Endothelial cell of umbilical vein (primary cell): ENCODE measurements around the gene PARP12. TPM values are rescaled to one million over a fixed set of nuclear protein-coding genes. Genes with fewer than 3 reads are reported as not detected.

Experiments
- BruUV-seq: library from RNA; stranded (reverse); fragments of 400-500 nt; replicated peaks from 2 replicates; lab custom pipeline; 2021; lab: Mats Ljungman, UMichigan
- CTCF ChIA-PET: fragments of 300-600, 350-600 bp; sonication (Branson Sonifier 250); formaldehyde crosslinking; loops from one replicate; lab custom pipeline; 2021; ENCODE audit warnings: antibody characterized with exemption, inconsistent platforms; lab: Charles Lee
- POLR2A ChIA-PET: fragments of 300-600, 350-600 bp; sonication (Branson Sonifier 250); formaldehyde crosslinking; loops from one replicate; lab custom pipeline; 2021; ENCODE audit warnings: antibody characterized with exemption, inconsistent platforms; lab: Charles Lee
- DNase-seq: peaks from one replicate; pipeline ENCODE4 v3.0.0-alpha.2; 2011; ENCODE audit warnings: low read depth, low spot score
- FAIRE-seq: peaks from 2 replicates; lab custom pipeline; 2011; peaks lifted over from hg19 to GRCh38; lab: Jason Lieb, UNC
- H2AFZ ChIP-seq: 2 replicates; pipeline ENCODE4 v1.6.0; 2012; ENCODE audit warnings: low read depth, low read length, control low read depth, inconsistent platforms
- H3K27ac ChIP-seq: 2 replicates; pipeline ENCODE4 v1.5.1; 2011; ENCODE audit warnings: low read depth, mild to moderate bottlenecking, control low read depth, low read length, moderate library complexity; ENCODE audit not compliant: insufficient read depth
- H3K27me3 ChIP-seq, 2 experiments: 2 replicates each; pipeline versions ENCODE4 v1.6.0 to v1.6.1; 2011; ENCODE audit warnings: low read length in 2 of 2, mixed read lengths in 1 of 2; ENCODE audit not compliant: control insufficient read depth in 2 of 2, insufficient read depth in 2 of 2
- H3K36me3 ChIP-seq, 2 experiments: 2 replicates in 1 of 2; 3 replicates in 1 of 2; pipeline ENCODE4 v1.5.1; 2011; ENCODE audit warnings: low read length in 2 of 2, mild to moderate bottlenecking in 1 of 2, moderate library complexity in 1 of 2; ENCODE audit not compliant: control insufficient read depth in 2 of 2, insufficient read depth in 2 of 2; ENCODE audit errors: extremely low read depth in 1 of 2
- H3K4me1 ChIP-seq: 3 replicates; pipeline ENCODE4 v1.5.1; 2011; ENCODE audit warnings: mild to moderate bottlenecking, low read length; ENCODE audit not compliant: control insufficient read depth, insufficient read depth; ENCODE audit errors: extremely low read depth
- H3K4me2 ChIP-seq: 2 replicates; pipeline ENCODE4 v1.6.1; 2011; ENCODE audit warnings: low read length, control low read depth, mixed read lengths; ENCODE audit not compliant: insufficient read depth
- H3K4me3 ChIP-seq, 3 experiments: fragments of 200-600 bp in 1 of 3; sonication (generic), shearing (Covaris generic) in 1 of 3; replicated peaks in 1 of 3; 2 replicates each; pipeline ENCODE4 v1.5.1; 2011 to 2016; ENCODE audit warnings: control low read depth in 3 of 3, low read length in 3 of 3, mild to moderate bottlenecking in 2 of 3, inconsistent platforms in 1 of 3, low read depth in 1 of 3, moderate library complexity in 1 of 3; ENCODE audit not compliant: insufficient read depth in 1 of 3
- H3K79me2 ChIP-seq: 2 replicates; pipeline ENCODE4 v1.6.0; 2012; ENCODE audit warnings: low read length, inconsistent platforms; ENCODE audit not compliant: control insufficient read depth, insufficient read depth
- H3K9ac ChIP-seq: replicated peaks from 2 replicates; pipeline ENCODE3; 2011; ENCODE audit warnings: low read length, control low read depth; ENCODE audit not compliant: insufficient read depth; ENCODE audit errors: extremely low read depth
- H3K9me1 ChIP-seq: replicated peaks from 3 replicates; pipeline ENCODE4 v1.6.0; 2011; ENCODE audit warnings: mild to moderate bottlenecking, low read length; ENCODE audit not compliant: control insufficient read depth, insufficient read depth; ENCODE audit errors: extremely low read depth
- H3K9me3 ChIP-seq: replicated peaks from 2 replicates; pipeline ENCODE4 v1.5.1; 2012; ENCODE audit warnings: low read length, inconsistent platforms; ENCODE audit not compliant: control insufficient read depth, insufficient read depth
- H4K20me1 ChIP-seq: replicated peaks from 2 replicates; pipeline ENCODE3; 2011; ENCODE audit warnings: mild to moderate bottlenecking, low read length; ENCODE audit not compliant: control insufficient read depth, insufficient read depth; ENCODE audit errors: extremely low read depth
- EZH2 ChIP-seq: IDR thresholded peaks from 2 replicates; pipeline ENCODE4 v1.6.1; 2012; ENCODE audit warnings: borderline replicate concordance, low read depth, mild to moderate bottlenecking, moderate library complexity, low read length, inconsistent platforms; ENCODE audit not compliant: severe bottlenecking
- FOS ChIP-seq: IDR thresholded peaks from 2 replicates; pipeline ENCODE4 v1.6.1; 2011; ENCODE audit warnings: mild to moderate bottlenecking, low read length, moderate library complexity, borderline replicate concordance; ENCODE audit not compliant: insufficient read depth
- GATA2 ChIP-seq: IDR thresholded peaks from 2 replicates; pipeline ENCODE4 v1.7.0; 2011; ENCODE audit warnings: low read depth, mild to moderate bottlenecking, moderate library complexity, mixed read lengths, low read length; ENCODE audit not compliant: insufficient read length, insufficient read depth
- JUN ChIP-seq: IDR thresholded peaks from 2 replicates; pipeline ENCODE4 v1.6.1; 2011; ENCODE audit warnings: borderline replicate concordance, low read depth; ENCODE audit not compliant: insufficient read length, insufficient read depth
- MAX ChIP-seq: IDR thresholded peaks from 2 replicates; pipeline ENCODE4 v1.6.1; 2011; ENCODE audit not compliant: insufficient read depth, insufficient read length
- MYC ChIP-seq: IDR thresholded peaks from one replicate; pipeline ENCODE4 v1.6.1; 2011; ENCODE audit warnings: mild to moderate bottlenecking, low read depth, low read length
- POLR2A ChIP-seq: IDR thresholded peaks from 2 replicates; pipeline ENCODE4 v1.6.1; 2012; ENCODE audit warnings: low read depth, mild to moderate bottlenecking, control low read depth, low read length
- POLR2AphosphoS5 ChIP-seq: IDR thresholded peaks from 2 replicates; pipeline ENCODE4 v1.6.1; 2012; ENCODE audit warnings: low read depth, mild to moderate bottlenecking, control low read depth, low read length, moderate library complexity; ENCODE audit not compliant: insufficient read depth
- dilution Hi-C: fragments of 300-500 bp; cut with MboI; formaldehyde crosslinking; loops from one replicate; pipeline ENCODE4 v1.15.0; 2019; ENCODE audit warnings: low sequenced_read_pairs; ENCODE audit not compliant: extremely low pct_ligation_motif_present
- intact Hi-C: fragments of 100-400 bp; cut with micrococcal nuclease; formaldehyde crosslinking; loops from one replicate; pipeline ENCODE4 v1.10.0; 2022
- polyA plus RNA-seq, 4 experiments: library from polyadenylated mRNA; depleted of rRNA in 3 of 4; stranded (reverse) in 3 of 4; unstranded in 1 of 4; fragments of >200 nt; gene quantifications; 2 replicates each; pipeline versions ENCODE4 v1.2.1 to v1.2.3, GENCODE V29; 2011 to 2012; ENCODE audit warnings: missing spikeins in 1 of 4
- total RNA-seq: library from RNA; stranded (reverse); gene quantifications from 2 replicates; pipeline ENCODE4 v1.2.3, GENCODE V29; 2021
- TF ChIP-seq, protein P1 (sequence below), 2 donors: IDR thresholded peaks; 1 replicate in 1 of 2; 2 replicates in 1 of 2; pipeline ENCODE4 v1.5.1; 2011; ENCODE audit warnings: low read length in 2 of 2, mild to moderate bottlenecking in 2 of 2, moderate library complexity in 2 of 2, control low read depth in 1 of 2, inconsistent platforms in 1 of 2, low read depth in 1 of 2; ENCODE audit not compliant: insufficient read depth in 1 of 2; ENCODE audit errors: extremely low read depth in 1 of 2

Gene PARP12
- total and polyA plus RNA-seq, 2 donors (not counting 3 experiments of a cell fraction or from before 2014, with no cell fraction given), result 65.4 to 83.2 TPM

GRCh38 chr7:140047197-140047596, 15.6 kb downstream of the PARP12 start:
- Histone ChIP-seq H3K36me3 (peaks cover 3 to 6% of the 10 kb centered on the region in 2 experiments), H3K4me1 (peaks cover 33% of the 10 kb centered on the region), H3K4me2 (no peak overlapping the region), H3K9ac (no peak overlapping the region), H3K27ac (no peak overlapping the region), H3K9me3 (no peaks in the 10 kb centered on the region), H3K27me3 (no peaks in the 10 kb centered on the region), H2AFZ (no peak overlapping the region), H3K79me2 (no peaks in the 10 kb centered on the region), H3K4me3 (no peak overlapping the region), H4K20me1 (no peaks in the 10 kb centered on the region), H3K9me1 (no peaks in the 10 kb centered on the region)
- CTCF ChIA-PET, result no interaction called here
- TF ChIP-seq JUN (no peak), GATA2 (no peak), POLR2AphosphoS5 (no peak), EZH2 (no peak), MYC (no peak), POLR2A (no peak), MAX (no peak), FOS (no peak)
- TF ChIP-seq, protein P1, sequence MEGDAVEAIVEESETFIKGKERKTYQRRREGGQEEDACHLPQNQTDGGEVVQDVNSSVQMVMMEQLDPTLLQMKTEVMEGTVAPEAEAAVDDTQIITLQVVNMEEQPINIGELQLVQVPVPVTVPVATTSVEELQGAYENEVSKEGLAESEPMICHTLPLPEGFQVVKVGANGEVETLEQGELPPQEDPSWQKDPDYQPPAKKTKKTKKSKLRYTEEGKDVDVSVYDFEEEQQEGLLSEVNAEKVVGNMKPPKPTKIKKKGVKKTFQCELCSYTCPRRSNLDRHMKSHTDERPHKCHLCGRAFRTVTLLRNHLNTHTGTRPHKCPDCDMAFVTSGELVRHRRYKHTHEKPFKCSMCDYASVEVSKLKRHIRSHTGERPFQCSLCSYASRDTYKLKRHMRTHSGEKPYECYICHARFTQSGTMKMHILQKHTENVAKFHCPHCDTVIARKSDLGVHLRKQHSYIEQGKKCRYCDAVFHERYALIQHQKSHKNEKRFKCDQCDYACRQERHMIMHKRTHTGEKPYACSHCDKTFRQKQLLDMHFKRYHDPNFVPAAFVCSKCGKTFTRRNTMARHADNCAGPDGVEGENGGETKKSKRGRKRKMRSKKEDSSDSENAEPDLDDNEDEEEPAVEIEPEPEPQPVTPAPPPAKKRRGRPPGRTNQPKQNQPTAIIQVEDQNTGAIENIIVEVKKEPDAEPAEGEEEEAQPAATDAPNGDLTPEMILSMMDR (IDR thresholded peaks at IDR 0.05; ENCODE audit: extremely low read depth in 1 of 2, insufficient read depth in 1 of 2, low read depth in 1 of 2, low read length in 2 of 2), result no peak
- POLR2A ChIA-PET, result no interaction called here
- no peak for DNase-seq
- BruUV-seq, result no TSS peak
- intact Hi-C loops, result loop anchor here (10.0 kb wide), 2 partner anchors 682 to 1628 kb away; no protein-coding TSS in a partner anchor
- FAIRE-seq, result no peak
- dilution Hi-C loops, result no loop called here
